GM12864 (cell line): ENCODE measurements around the gene DIAPH2.

ENCODE experiments used
- DNase-seq: peaks from one replicate; pipeline ENCODE4 v3.0.0-alpha.2; 2011; ENCODE audit warnings: low read depth
- H3K4me3 ChIP-seq: 2 replicates; pipeline ENCODE4 v1.5.1; 2011; ENCODE audit warnings: mild to moderate bottlenecking, low read depth, low read length, control low read depth
- CTCF ChIP-seq: IDR thresholded peaks from 2 replicates; pipeline ENCODE4 v1.5.1; 2011; ENCODE audit warnings: low read depth, mild to moderate bottlenecking, moderate library complexity, low read length, control low read depth, inconsistent platforms; ENCODE audit errors: missing control alignments

The DIAPH2 gene

DNA sequence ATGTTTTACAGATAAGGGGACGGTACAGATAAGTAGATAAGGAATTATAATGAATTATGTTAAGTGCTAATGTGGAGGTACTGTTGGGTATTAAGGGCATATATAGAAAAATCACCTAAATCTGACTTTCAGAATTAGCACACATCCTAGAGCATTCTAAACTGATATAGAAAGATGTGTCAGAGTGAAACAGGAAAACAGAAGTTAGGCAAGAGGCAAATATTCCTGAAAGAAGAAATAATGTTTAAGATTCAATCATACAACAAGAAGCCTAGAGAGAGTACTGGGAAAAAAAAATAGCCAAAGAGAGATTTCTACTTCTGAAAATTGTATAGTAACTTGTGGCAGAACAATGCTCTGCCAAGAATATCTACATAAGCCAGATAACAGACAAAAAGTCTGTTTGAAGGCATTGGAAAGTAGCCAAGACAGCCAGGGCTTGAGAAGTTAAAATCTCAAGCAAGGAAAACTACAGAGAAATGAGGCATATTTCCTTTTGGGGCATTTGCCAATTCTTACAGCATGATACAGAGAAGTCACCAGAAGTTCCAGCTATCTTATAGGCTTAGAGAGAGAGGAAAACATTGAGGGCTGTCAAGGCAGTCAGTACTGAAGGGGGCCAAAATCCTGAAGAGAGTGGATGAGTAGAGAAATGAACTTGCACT is 845.0 kb downstream of the DIAPH2 start:
- no peak overlapping the region for H3K4me3 ChIP-seq
- no peak for DNase-seq
- no peak for TF ChIP-seq CTCF

DNA sequence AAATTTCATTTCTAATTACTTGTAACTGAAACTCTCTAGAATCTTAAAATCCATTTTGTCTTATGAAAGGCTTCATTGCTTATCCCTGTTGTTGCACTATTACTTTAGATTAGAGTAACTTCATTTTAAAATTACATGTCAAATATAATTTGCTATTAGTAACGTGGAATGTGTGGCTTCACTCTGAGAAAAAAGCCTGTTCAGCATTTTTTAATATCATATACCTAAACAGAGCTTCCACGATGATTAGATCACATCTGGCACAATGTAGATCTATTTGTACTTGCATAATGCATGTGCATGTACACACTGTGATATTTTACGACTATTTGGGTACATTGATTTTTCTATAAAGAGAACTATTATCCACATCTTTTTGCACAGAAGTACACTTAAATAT is 847.2 kb downstream of the DIAPH2 start:
- H3K4me3 ChIP-seq: no peak overlapping the region
- TF ChIP-seq CTCF: no peak
- DNase-seq: no peak

- TF ChIP-seq CTCF: no peak
- no peak overlapping the region for H3K4me3 ChIP-seq
- DNase-seq: no peak
Observed at GRCh38 chrX:97538745-97539144, 854.1 kb downstream of the DIAPH2 start.

DNA sequence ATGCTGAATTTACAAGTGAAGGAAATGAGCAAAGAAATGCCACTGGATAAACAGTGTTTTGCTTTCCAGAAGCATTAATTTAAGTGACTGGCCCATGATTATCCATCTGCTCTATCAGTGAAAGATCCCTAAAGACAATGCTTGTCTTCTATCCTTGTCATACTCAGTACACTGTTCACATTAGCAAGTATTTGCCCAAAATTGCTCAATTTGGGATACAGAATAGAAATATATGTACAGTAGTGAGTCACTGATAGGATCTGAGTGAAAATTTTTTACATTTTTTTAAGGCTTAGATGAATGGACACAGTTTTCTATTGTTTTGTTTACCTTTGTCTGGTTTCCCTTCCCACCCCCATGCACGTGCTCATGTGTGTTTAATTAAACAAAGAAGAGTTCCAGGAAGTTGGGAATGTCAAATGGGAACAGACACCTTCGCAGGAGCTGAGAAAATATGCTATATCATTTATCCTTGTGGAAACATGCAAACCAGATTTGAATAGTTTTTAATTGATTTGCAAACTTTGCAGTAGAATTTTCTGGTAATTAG is 855.4 kb downstream of the DIAPH2 start:
- no peak for DNase-seq
- no peak for TF ChIP-seq CTCF
- H3K4me3 ChIP-seq: no peak overlapping the region

- no peak overlapping the region for H3K4me3 ChIP-seq
- DNase-seq: no peak
Observed at GRCh38 chrX:97547877-97548578, 863.4 kb downstream of the DIAPH2 start.

DNA sequence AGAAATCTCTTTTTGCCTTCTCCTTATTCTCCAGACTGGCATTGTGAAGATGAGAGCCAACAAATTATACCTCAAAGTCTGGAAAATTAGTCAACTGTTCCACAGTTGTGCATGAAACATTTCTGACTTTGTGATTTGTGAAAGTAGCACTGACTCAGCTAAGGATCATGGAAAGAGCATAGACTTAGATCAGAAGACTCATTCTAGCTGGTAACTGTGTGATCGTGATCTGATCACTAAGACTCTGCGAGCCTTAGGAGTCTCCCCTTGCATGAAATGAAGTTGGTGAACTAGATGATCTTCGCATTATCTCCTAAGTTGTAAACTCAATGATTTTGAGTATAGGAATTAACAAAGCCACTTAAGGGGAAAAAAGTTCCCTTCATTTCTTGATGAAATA is 867.2 kb downstream of the DIAPH2 start:
- TF ChIP-seq CTCF: no peak
- DNase-seq: no peak

More at GRCh38 chrX:97547877-97548578, 863.4 kb downstream of the DIAPH2 start:
- no peak for TF ChIP-seq CTCF

More for the DNA sequence above, 867.2 kb downstream of the DIAPH2 start:
- no peak overlapping the region for H3K4me3 ChIP-seq
